WTC11 (cell line): Measurements from ENCODE around the gene ANAPC7. TPM values are rescaled to one million over a fixed set of nuclear protein-coding genes. Genes with fewer than 3 reads are reported as not detected.

Experiments
- ATAC-seq: fragments of 200-7000 bp; cut with Tn5 transposase; 2 replicates; pipeline ENCODE4 v1.10.0; 2021; ENCODE audit warnings: mild to moderate bottlenecking, moderate library complexity
- CTCF ChIA-PET: fragments of 300-600 bp; sonication (Branson Sonifier 250); formaldehyde crosslinking; loops from one replicate; lab custom pipeline; 2021; ENCODE audit warnings: antibody characterized with exemption; lab: Charles Lee
- POLR2A ChIA-PET: fragments of 350-600 bp; sonication (Branson Sonifier 250); formaldehyde crosslinking; loops from one replicate; lab custom pipeline; 2021; ENCODE audit warnings: antibody characterized with exemption; lab: Charles Lee
- DNase-seq: peaks from one replicate; pipeline ENCODE4 v3.0.0; 2021; ENCODE audit warnings: low spot score
- H3K27ac Mint-ChIP-seq: 2 replicates; pipeline ENCODE4 v1.8.0; 2021; ENCODE audit warnings: mixed read lengths
- H3K27me3 Mint-ChIP-seq: 2 replicates; pipeline ENCODE4 v1.8.0; 2021; ENCODE audit warnings: low read depth, mild to moderate bottlenecking, moderate library complexity, mixed read lengths
- H3K36me3 Mint-ChIP-seq: 2 replicates; pipeline ENCODE4 v1.8.0; 2021; ENCODE audit warnings: mixed read lengths
- H3K4me1 Mint-ChIP-seq: 2 replicates; pipeline ENCODE4 v1.8.0; 2022; ENCODE audit warnings: mixed read lengths
- H3K4me3 Mint-ChIP-seq: 2 replicates; pipeline ENCODE4 v1.8.0; 2021; ENCODE audit warnings: mild to moderate bottlenecking, moderate library complexity, mixed read lengths
- H3K9me3 Mint-ChIP-seq: 2 replicates; pipeline ENCODE4 v1.8.0; 2021; ENCODE audit warnings: mixed read lengths
- ATF2 ChIP-seq: sonication (generic); formaldehyde crosslinking; IDR thresholded peaks from 2 replicates; pipeline ENCODE4 v1.8.1; 2022; ENCODE audit warnings: low read depth, missing genetic modification reagents, borderline replicate concordance
- CREB1 ChIP-seq: sonication (generic); formaldehyde crosslinking; IDR thresholded peaks from 2 replicates; pipeline ENCODE4 v1.8.0; 2023; ENCODE audit warnings: mild to moderate bottlenecking, missing genetic modification reagents
- CTCF ChIP-seq: fragments of 200-600 bp; IDR thresholded peaks from 2 replicates; pipeline ENCODE4 v1.8.0; 2022; ENCODE audit warnings: antibody characterized with exemption
- E2F1 ChIP-seq: sonication (generic); formaldehyde crosslinking; IDR thresholded peaks from 2 replicates; pipeline ENCODE4 v1.8.0; 2022; ENCODE audit warnings: mild to moderate bottlenecking, missing genetic modification reagents
- ETV6 ChIP-seq: sonication (generic); formaldehyde crosslinking; IDR thresholded peaks from 2 replicates; pipeline ENCODE4 v1.8.1; 2022; ENCODE audit warnings: mild to moderate bottlenecking, missing genetic modification reagents
- FOXK1 ChIP-seq: sonication (generic); formaldehyde crosslinking; IDR thresholded peaks from 2 replicates; pipeline ENCODE4 v1.8.0; 2022; ENCODE audit warnings: mild to moderate bottlenecking, moderate library complexity, missing genetic modification reagents
- JAZF1 ChIP-seq: fragments of 250-450 bp; sonication (Bioruptor Pico); IDR thresholded peaks from 2 replicates; pipeline ENCODE4 v1.9.0; 2021; ENCODE audit warnings: moderate library complexity, mild to moderate bottlenecking, inconsistent platforms
- KAT7 ChIP-seq: sonication (generic); formaldehyde crosslinking; IDR thresholded peaks from 2 replicates; pipeline ENCODE4 v1.8.1; 2023; ENCODE audit warnings: missing genetic modification reagents, mild to moderate bottlenecking, borderline replicate concordance
- MYBL2 ChIP-seq: sonication (generic); formaldehyde crosslinking; IDR thresholded peaks from 2 replicates; pipeline ENCODE4 v1.8.1; 2023; ENCODE audit warnings: mild to moderate bottlenecking, moderate library complexity, missing genetic modification reagents
- NFATC4 ChIP-seq: fragments of 250-450 bp; sonication (Bioruptor Pico); IDR thresholded peaks from 2 replicates; pipeline ENCODE4 v1.9.0; 2021; ENCODE audit warnings: mild to moderate bottlenecking
- NFYB ChIP-seq: sonication (generic); formaldehyde crosslinking; conservative IDR thresholded peaks from 2 replicates; pipeline ENCODE4 v1.8.0; 2022; ENCODE audit warnings: low read depth, missing genetic modification reagents
- NR2C2 ChIP-seq: sonication (generic); formaldehyde crosslinking; IDR thresholded peaks from 2 replicates; pipeline ENCODE4 v1.8.0; 2022; ENCODE audit warnings: mild to moderate bottlenecking, missing genetic modification reagents
- PRDM15 ChIP-seq: sonication (generic); formaldehyde crosslinking; IDR thresholded peaks from 2 replicates; pipeline ENCODE4 v1.8.0; 2022; ENCODE audit warnings: missing genetic modification reagents
- RELA ChIP-seq: sonication (generic); formaldehyde crosslinking; IDR thresholded peaks from 2 replicates; pipeline ENCODE4 v1.8.1; 2022; ENCODE audit warnings: missing genetic modification reagents, mild to moderate bottlenecking, borderline replicate concordance
- STAT6 ChIP-seq: sonication (generic); formaldehyde crosslinking; conservative IDR thresholded peaks from 2 replicates; pipeline ENCODE4 v1.8.1; 2023; ENCODE audit warnings: mild to moderate bottlenecking, low read depth, missing genetic modification reagents, moderate library complexity
- TCF7 ChIP-seq: sonication (generic); formaldehyde crosslinking; IDR thresholded peaks from 2 replicates; pipeline ENCODE4 v1.8.0; 2022; ENCODE audit warnings: mild to moderate bottlenecking, low read depth, missing genetic modification reagents, moderate library complexity
- TEAD4 ChIP-seq: sonication (generic); formaldehyde crosslinking; IDR thresholded peaks from 2 replicates; pipeline ENCODE4 v1.8.0; 2022; ENCODE audit warnings: mild to moderate bottlenecking, missing genetic modification reagents
- ZMAT4 ChIP-seq: fragments of 250-450 bp; sonication (Bioruptor Pico); IDR thresholded peaks from 2 replicates; pipeline ENCODE4 v1.9.0; 2021; ENCODE audit warnings: mild to moderate bottlenecking
- ZNF512 ChIP-seq: sonication (generic); formaldehyde crosslinking; IDR thresholded peaks from 2 replicates; pipeline ENCODE4 v1.8.1; 2022; ENCODE audit warnings: missing genetic modification reagents, borderline replicate concordance
- total RNA-seq: library from RNA; stranded (reverse); gene quantifications from 3 replicates; pipeline ENCODE4 v1.2.3, GENCODE V29; 2021

ANAPC7 gene
- total RNA-seq, 1 experiment from 2014 or later = 93.4 TPM

- peaks cover 8% of the 10 kb centered on the region; the same call in 1 of the 2 replicates for H3K4me1 Mint-ChIP-seq
- H3K4me3 Mint-ChIP-seq = no peak overlapping the region
- H3K27me3 Mint-ChIP-seq = no peaks in the 10 kb centered on the region
- no peak for DNase-seq
- peak; percentile 82 for ATAC-seq
- no peaks in the 10 kb centered on the region for H3K36me3 Mint-ChIP-seq
- H3K9me3 Mint-ChIP-seq = no peaks in the 10 kb centered on the region
- H3K27ac Mint-ChIP-seq = no peak overlapping the region
- ChIA-PET CTCF (interaction anchor here (1.0 kb wide), 1 partner anchor 45 kb away, joined by 3 read pairs; the partner anchor contains the start of genes FAM216A and GPN3), POLR2A (no interaction called here)
- no peak for TF ChIP-seq NFATC4 (CRISPR knock-in tag)
- no peak for TF ChIP-seq KAT7 (CRISPR knock-in tag)
- TF ChIP-seq ZMAT4 = no peak
These were observed 20.7 kb upstream of the ANAPC7 start for GRCh38 chr12:110424237-110424636.

- Mint-ChIP-seq H3K27me3 (0 out of 2 replicates have a peak, but pooled peaks cover 3% of the 10 kb centered on the region), H3K27ac (no peak overlapping the region), H3K4me3 (no peak overlapping the region), H3K36me3 (no peaks in the 10 kb centered on the region), H3K9me3 (no peaks in the 10 kb centered on the region), H3K4me1 (peaks cover 8% of the 10 kb centered on the region; the same call in 1 of the 2 replicates)
- DNase-seq = no peak
- TF ChIP-seq ETV6 (CRISPR knock-in tag) = no peak
- TF ChIP-seq ATF2 (CRISPR knock-in tag) = no peak
- TF ChIP-seq ZNF512 = no peak
- no peak for TF ChIP-seq STAT6 (CRISPR knock-in tag)
- TF ChIP-seq NR2C2 (CRISPR knock-in tag) = no peak
- no peak for TF ChIP-seq E2F1 (CRISPR knock-in tag)
- no peak for ATAC-seq
- ChIA-PET POLR2A (no interaction called here), CTCF (interaction anchor here (0.9 to 3.1 kb wide), 3 partner anchors 10 to 466 kb away, joined by 3 to 22 read pairs (median 12); partner anchors contain the start of gene ARPC3)
These were observed 18.2 kb upstream of the ANAPC7 start for GRCh38 chr12:110421701-110422100.

- DNase-seq (no peak), ATAC-seq (no peak)
- CTCF ChIA-PET = interaction anchor here (0.9 to 3.1 kb wide), 3 partner anchors 10 to 466 kb away, joined by 3 to 22 read pairs (median 12); partner anchors contain the start of gene ARPC3
- no peak overlapping the region for H3K4me3 Mint-ChIP-seq
- H3K27ac Mint-ChIP-seq = no peak overlapping the region
- 0 out of 2 replicates have a peak, but pooled peaks cover 3% of the 10 kb centered on the region for H3K27me3 Mint-ChIP-seq
- H3K36me3 Mint-ChIP-seq = no peaks in the 10 kb centered on the region
- POLR2A ChIA-PET = no interaction called here
- peaks cover 8% of the 10 kb centered on the region; the same call in 1 of the 2 replicates for H3K4me1 Mint-ChIP-seq
- no peaks in the 10 kb centered on the region for H3K9me3 Mint-ChIP-seq
- TF ChIP-seq NFYB (CRISPR knock-in tag) (no peak), CREB1 (CRISPR knock-in tag) (no peak), TEAD4 (CRISPR knock-in tag) (no peak), CTCF (no peak), PRDM15 (CRISPR knock-in tag) (no peak), MYBL2 (CRISPR knock-in tag) (no peak), TCF7 (CRISPR knock-in tag) (no peak), JAZF1 (CRISPR knock-in tag) (no peak), RELA (CRISPR knock-in tag) (no peak), FOXK1 (no peak)
These were observed 17.7 kb upstream of the ANAPC7 start for GRCh38 chr12:110421159-110421661.
